DOHH2 (cell line): ENCODE measurements around the gene MYO1C.

Experiments used
- EZH2phosphoT487 ChIP-seq: fragments of 200-600 bp; sonication (generic); IDR thresholded peaks from 2 replicates; pipeline ENCODE4 v1.6.1; 2017; ENCODE audit warnings: borderline replicate concordance, mild to moderate bottlenecking, antibody characterized with exemption, low read length, moderate library complexity, mixed read lengths
- TF ChIP-seq, protein P1 (sequence below): fragments of 200-600 bp; sonication (generic); IDR thresholded peaks from one replicate; pipeline ENCODE4 v1.5.1; 2014; ENCODE audit warnings: antibody characterized with exemption, mild to moderate bottlenecking, low read depth, low read length; ENCODE audit not compliant: poor library complexity, severe bottlenecking

DNA sequence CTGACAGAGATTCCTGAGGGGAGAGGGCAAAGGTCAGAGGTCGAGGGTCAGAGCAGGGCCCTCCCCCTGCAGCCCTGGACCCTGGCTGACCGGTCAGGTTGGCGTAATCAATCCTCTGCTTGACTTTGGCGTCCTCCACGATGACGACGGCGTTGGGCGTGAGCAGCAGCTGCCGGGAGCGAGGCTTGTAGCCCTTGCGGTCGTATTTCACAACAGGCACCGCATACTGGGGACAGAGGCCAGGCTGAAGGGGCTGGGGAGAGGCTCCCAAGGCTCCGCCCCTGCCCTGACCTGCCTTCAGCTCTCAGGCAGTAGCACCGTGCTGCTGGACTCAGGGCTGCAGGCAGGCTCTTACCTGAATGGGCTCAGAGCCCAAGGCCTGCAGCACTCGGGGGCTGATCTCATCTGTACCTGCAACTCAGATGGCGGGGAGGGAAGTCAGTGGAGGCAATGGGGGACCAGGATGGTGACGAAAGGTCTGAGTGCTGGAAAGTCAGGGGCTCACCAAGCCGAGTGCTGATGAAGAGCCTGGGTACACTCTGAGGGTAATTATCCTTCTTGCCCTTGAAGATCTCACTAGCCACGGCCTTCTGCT lies 24.5 kb downstream of the MYO1C start:
- TF ChIP-seq, protein P1, sequence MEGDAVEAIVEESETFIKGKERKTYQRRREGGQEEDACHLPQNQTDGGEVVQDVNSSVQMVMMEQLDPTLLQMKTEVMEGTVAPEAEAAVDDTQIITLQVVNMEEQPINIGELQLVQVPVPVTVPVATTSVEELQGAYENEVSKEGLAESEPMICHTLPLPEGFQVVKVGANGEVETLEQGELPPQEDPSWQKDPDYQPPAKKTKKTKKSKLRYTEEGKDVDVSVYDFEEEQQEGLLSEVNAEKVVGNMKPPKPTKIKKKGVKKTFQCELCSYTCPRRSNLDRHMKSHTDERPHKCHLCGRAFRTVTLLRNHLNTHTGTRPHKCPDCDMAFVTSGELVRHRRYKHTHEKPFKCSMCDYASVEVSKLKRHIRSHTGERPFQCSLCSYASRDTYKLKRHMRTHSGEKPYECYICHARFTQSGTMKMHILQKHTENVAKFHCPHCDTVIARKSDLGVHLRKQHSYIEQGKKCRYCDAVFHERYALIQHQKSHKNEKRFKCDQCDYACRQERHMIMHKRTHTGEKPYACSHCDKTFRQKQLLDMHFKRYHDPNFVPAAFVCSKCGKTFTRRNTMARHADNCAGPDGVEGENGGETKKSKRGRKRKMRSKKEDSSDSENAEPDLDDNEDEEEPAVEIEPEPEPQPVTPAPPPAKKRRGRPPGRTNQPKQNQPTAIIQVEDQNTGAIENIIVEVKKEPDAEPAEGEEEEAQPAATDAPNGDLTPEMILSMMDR = no peak
- no peak for TF ChIP-seq EZH2phosphoT487
